HUES6 (cell line): ENCODE results near the gene MAST2.

Experiments used
- H3K27ac ChIP-seq: 2 replicates; pipeline ENCODE4 v1.7.0; 2013; ENCODE audit warnings: low read depth, mild to moderate bottlenecking, low read length, inconsistent platforms
- H3K27me3 ChIP-seq: 2 replicates; pipeline ENCODE4 v1.6.1; 2013; ENCODE audit warnings: low read length; ENCODE audit not compliant: control insufficient read depth, insufficient read depth
- H3K36me3 ChIP-seq: 2 replicates; pipeline ENCODE4 v1.6.1; 2013; ENCODE audit warnings: low read length; ENCODE audit not compliant: control insufficient read depth, insufficient read depth
- H3K4me1 ChIP-seq: 2 replicates; pipeline ENCODE4 v1.6.1; 2013; ENCODE audit warnings: low read length; ENCODE audit not compliant: control insufficient read depth, insufficient read depth
- H3K4me3 ChIP-seq: 2 replicates; pipeline ENCODE4 v1.5.1; 2013; ENCODE audit warnings: low read depth, low read length
- H3K9ac ChIP-seq: one replicate; pipeline ENCODE4 v1.6.1; 2013; ENCODE audit warnings: mild to moderate bottlenecking, low read length
- H3K9me3 ChIP-seq: 2 replicates; pipeline ENCODE4 v1.6.1; 2013; ENCODE audit warnings: low read depth, low read length; ENCODE audit not compliant: control insufficient read depth, insufficient read depth

MAST2 gene

DNA sequence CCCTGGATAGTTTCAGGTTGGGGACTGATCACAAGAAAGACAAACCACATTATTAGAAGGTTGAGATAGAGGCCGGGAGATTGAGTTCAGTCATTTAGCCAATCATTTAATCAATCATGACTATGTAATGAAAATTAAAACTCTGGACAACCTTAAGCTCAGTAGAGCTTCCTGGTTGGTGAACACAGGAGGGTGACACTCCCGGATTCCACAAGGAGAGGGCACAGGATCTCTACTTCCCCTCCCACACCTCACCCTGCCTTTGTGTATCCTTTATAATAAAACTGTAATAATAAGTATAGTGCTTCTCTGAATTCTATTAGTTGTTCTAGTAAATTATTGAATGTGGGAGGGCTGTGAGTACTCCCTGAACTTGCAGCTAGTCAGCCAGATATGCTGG lies 178.9 kb downstream of the MAST2 start:
- Histone ChIP-seq H3K4me3 (no peak overlapping the region), H3K27ac (no peak overlapping the region), H3K36me3 (no peaks in the 10 kb centered on the region), H3K4me1 (no peaks in the 10 kb centered on the region), H3K9ac (no peak overlapping the region), H3K27me3 (no peaks in the 10 kb centered on the region), H3K9me3 (0 out of 2 replicates have a peak, but pooled peaks cover 3% of the 10 kb centered on the region)

DNA sequence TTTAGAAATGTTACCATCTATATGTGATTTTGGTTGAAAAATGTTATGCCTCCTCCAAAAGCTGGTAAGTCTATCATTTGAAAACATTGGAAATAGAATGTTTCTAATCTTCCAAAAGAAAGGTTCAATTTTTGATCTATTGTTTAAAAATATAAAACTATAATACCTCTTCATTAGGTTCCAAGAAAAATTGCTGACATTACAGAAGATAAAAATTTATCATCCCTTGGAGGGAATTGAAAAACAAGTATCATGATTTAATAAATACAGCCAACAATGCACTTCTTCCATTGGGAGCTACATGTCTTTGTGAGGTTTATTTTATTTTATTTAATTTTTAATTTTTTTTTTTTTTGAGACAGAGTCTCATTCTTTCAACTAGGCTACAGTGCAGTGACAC lies 180.6 kb downstream of the MAST2 start:
- H3K4me3 ChIP-seq = no peak overlapping the region
- H3K27me3 ChIP-seq = no peaks in the 10 kb centered on the region
- H3K36me3 ChIP-seq = no peaks in the 10 kb centered on the region
- H3K4me1 ChIP-seq = no peaks in the 10 kb centered on the region
- H3K9ac ChIP-seq = no peak overlapping the region
- H3K9me3 ChIP-seq = 0 out of 2 replicates have a peak, but pooled peaks cover 3% of the 10 kb centered on the region
- H3K27ac ChIP-seq = no peak overlapping the region

- Histone ChIP-seq H3K4me3 (no peak overlapping the region), H3K27ac (no peak overlapping the region), H3K36me3 (no peaks in the 10 kb centered on the region; the same call in 1 of the 2 replicates), H3K4me1 (no peaks in the 10 kb centered on the region), H3K27me3 (no peaks in the 10 kb centered on the region), H3K9me3 (peaks cover 20% of the 10 kb centered on the region; the same call in 1 of the 2 replicates), H3K9ac (no peak overlapping the region)
Measured at GRCh38 chr1:45987204-45987603, 183.8 kb downstream of the MAST2 start.

GRCh38 chr1:45989249-45989648 lies 185.8 kb downstream of the MAST2 start:
- Histone ChIP-seq H3K9ac (no peak overlapping the region), H3K27me3 (no peaks in the 10 kb centered on the region), H3K9me3 (peaks cover 22% of the 10 kb centered on the region; the same call in 1 of the 2 replicates), H3K36me3 (no peaks in the 10 kb centered on the region; the same call in 1 of the 2 replicates), H3K27ac (no peak overlapping the region), H3K4me1 (no peaks in the 10 kb centered on the region), H3K4me3 (no peak overlapping the region)

GRCh38 chr1:45994423-45994822 lies 191.0 kb downstream of the MAST2 start:
- H3K4me3 ChIP-seq = no peak overlapping the region
- peaks cover 22% of the 10 kb centered on the region; the same call in 1 of the 2 replicates for H3K9me3 ChIP-seq
- no peak overlapping the region for H3K9ac ChIP-seq
- H3K27me3 ChIP-seq = no peaks in the 10 kb centered on the region
- no peaks in the 10 kb centered on the region; the same call in 1 of the 2 replicates for H3K36me3 ChIP-seq
- no peak overlapping the region for H3K27ac ChIP-seq
- no peaks in the 10 kb centered on the region for H3K4me1 ChIP-seq

DNA sequence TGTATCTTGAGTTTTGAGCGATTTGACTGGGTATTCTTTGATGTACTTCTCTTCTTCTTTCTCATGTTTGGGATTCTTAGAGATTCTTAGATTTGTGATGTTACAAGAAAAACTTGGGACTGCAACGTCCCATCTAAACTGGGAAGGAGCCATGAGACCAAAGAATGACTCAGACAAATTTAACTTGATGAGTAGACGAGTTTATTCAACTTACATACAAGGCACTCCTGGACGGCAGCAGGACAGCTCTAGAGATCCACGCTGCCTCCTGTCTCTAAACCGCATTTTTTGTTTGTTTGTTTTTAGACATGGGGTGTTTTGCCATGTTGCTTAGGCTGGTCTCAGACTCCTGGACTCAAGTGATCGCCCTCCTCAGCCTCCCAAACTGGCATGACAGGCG lies 191.9 kb downstream of the MAST2 start:
- Histone ChIP-seq H3K4me1 (no peaks in the 10 kb centered on the region), H3K9me3 (peaks cover 16% of the 10 kb centered on the region; the same call in 1 of the 2 replicates), H3K27ac (no peak overlapping the region), H3K4me3 (no peak overlapping the region), H3K36me3 (peaks cover 2% of the 10 kb centered on the region), H3K27me3 (no peaks in the 10 kb centered on the region), H3K9ac (no peak overlapping the region)

DNA sequence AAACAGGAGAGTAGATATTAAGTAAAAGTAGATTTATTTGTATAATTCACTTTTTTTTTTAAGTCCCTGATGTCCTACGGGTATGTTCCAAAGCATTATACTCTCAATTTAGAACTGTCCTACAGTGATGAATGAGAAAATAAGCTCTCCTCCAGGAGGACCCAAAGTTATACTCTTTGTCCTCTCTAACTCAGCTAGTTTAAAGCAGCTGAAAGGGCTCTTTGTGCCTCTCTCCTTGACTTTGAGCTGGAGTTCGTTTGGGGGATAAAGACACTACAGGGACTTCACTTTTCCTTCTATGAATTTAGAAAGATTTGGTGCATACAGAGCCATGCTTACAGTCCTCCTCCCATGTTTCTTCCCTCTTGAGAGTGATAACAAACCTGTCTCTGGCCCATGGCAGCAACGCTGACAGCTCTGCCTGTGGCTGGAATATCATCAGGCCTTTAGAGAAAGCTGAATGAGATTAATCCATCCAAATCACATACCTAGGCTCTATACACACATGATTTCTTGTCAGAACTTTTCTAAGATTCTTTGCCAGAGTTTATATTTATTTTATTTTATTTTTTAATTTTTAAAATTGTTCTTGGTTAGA lies 194.7 kb downstream of the MAST2 start:
- no peaks in the 10 kb centered on the region for H3K27me3 ChIP-seq

GRCh38 chr1:45999507-45999906 lies 196.1 kb downstream of the MAST2 start:
- H3K27me3 ChIP-seq = no peaks in the 10 kb centered on the region
- H3K9me3 ChIP-seq = no peaks in the 10 kb centered on the region
- H3K9ac ChIP-seq = no peak overlapping the region
- no peak overlapping the region for H3K27ac ChIP-seq
- no peaks in the 10 kb centered on the region for H3K4me1 ChIP-seq
- no peak overlapping the region for H3K4me3 ChIP-seq
- peaks cover 8% of the 10 kb centered on the region; the same call in 1 of the 2 replicates for H3K36me3 ChIP-seq

More for the DNA sequence above, 194.7 kb downstream of the MAST2 start:
- Histone ChIP-seq H3K9me3 (no peaks in the 10 kb centered on the region), H3K36me3 (peaks cover 6% of the 10 kb centered on the region; the same call in 1 of the 2 replicates), H3K9ac (no peak overlapping the region), H3K4me1 (no peaks in the 10 kb centered on the region), H3K4me3 (no peak overlapping the region), H3K27ac (no peak overlapping the region)

DNA sequence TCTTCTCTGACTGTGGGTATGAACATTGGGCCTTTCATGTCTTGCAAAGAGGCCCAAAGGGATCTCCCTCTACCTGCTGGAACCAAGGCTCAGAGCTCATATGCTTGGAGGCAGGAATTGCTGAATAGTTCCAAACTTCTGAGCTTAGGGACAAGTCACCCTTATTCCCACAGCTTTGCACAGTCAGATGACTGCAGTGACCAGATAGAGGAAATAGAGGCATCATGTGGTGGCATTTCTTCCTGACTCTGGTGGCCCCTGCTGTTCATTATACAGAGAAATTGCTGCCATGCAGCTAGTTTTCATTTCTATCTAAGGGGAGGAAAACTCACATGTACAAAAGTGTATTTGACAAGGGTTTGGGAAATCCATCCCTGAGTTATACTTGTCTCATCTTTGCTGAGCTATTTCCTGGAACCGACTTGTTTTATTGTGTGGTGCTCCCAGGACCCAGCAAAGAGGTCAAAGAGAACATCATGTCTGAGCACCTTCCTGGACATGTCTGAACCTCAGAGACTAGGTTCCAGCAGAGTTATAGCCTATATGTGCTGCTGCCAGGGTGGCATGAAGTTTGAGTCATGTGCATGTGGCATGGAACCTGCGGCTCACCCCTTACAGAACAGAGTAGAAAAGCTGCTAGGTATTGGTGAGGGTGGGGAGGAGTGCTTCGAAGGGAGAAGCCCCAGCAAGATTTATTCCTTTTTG lies 197.8 kb downstream of the MAST2 start:
- no peaks in the 10 kb centered on the region for H3K27me3 ChIP-seq
- H3K36me3 ChIP-seq = peaks cover 13% of the 10 kb centered on the region; the same call in 1 of the 2 replicates

GRCh38 chr1:46002551-46003150 lies 199.2 kb downstream of the MAST2 start:
- Histone ChIP-seq H3K36me3 (peaks cover 27% of the 10 kb centered on the region), H3K4me1 (no peaks in the 10 kb centered on the region), H3K4me3 (no peak overlapping the region), H3K9me3 (no peaks in the 10 kb centered on the region), H3K27ac (no peak overlapping the region), H3K9ac (no peak overlapping the region), H3K27me3 (no peaks in the 10 kb centered on the region)

More for the DNA sequence above, 197.8 kb downstream of the MAST2 start:
- Histone ChIP-seq H3K9ac (no peak overlapping the region), H3K4me1 (no peaks in the 10 kb centered on the region), H3K4me3 (no peak overlapping the region), H3K27ac (no peak overlapping the region), H3K9me3 (no peaks in the 10 kb centered on the region)

DNA sequence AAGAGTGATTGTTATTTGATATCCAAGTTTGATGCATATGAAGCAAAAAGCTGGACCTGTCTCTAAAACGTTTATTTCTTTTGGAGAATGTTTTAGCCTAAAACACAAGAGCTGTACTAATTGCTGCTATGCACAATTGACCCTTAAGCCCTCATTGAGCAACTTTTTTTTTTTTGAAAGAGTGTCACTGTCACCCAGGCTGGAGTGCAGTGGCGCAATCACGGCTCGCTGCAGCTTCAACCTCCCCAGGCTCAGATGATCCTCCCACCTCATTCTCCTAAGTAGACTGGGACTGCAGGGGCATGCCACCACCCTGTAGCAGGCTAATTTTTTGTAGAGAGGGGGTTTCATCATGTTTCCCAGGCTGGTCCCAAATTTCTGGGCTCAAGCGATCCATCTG lies 199.9 kb downstream of the MAST2 start:
- no peaks in the 10 kb centered on the region for H3K9me3 ChIP-seq
- no peaks in the 10 kb centered on the region for H3K27me3 ChIP-seq
- H3K4me3 ChIP-seq = no peak overlapping the region
- no peak overlapping the region for H3K9ac ChIP-seq
- H3K36me3 ChIP-seq = peaks cover 33% of the 10 kb centered on the region
- H3K4me1 ChIP-seq = no peaks in the 10 kb centered on the region
- H3K27ac ChIP-seq = no peak overlapping the region
